HG02610 (cell line): Measurements from ENCODE around the gene TCP1.
"Not testable (repeated sequence)": the region's sequence is repeated elsewhere in the genome, so short reads cannot be mapped to it uniquely, and the experiment has no call there.

Experiments
- ATAC-seq: cut with Tn5 transposase; IDR thresholded peaks from one replicate; pipeline ENCODE4 v1.9.1; 2021; ENCODE audit warnings: mild to moderate bottlenecking, moderate library complexity; ENCODE audit not compliant: unreplicated experiment

Gene TCP1

DNA sequence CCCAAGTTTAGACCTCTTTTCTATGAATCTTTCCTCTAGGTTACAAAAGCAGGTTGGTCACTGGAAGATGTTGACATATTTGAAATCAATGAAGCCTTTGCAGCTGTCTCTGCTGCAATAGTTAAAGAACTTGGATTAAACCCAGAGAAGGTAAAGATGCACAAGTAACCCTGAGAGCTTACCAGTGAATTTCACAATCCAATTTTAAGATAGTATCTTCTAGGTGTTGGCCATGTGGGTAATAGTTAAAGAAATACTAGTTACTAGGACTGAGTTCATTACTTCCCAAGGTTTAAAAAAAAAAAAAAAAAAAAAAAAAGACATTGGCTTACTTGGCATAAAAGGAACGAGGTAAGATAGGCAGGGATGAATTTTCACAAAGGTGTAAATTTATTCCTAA, 11.3 kb downstream of the TCP1 start:
- ATAC-seq = no peak

DNA sequence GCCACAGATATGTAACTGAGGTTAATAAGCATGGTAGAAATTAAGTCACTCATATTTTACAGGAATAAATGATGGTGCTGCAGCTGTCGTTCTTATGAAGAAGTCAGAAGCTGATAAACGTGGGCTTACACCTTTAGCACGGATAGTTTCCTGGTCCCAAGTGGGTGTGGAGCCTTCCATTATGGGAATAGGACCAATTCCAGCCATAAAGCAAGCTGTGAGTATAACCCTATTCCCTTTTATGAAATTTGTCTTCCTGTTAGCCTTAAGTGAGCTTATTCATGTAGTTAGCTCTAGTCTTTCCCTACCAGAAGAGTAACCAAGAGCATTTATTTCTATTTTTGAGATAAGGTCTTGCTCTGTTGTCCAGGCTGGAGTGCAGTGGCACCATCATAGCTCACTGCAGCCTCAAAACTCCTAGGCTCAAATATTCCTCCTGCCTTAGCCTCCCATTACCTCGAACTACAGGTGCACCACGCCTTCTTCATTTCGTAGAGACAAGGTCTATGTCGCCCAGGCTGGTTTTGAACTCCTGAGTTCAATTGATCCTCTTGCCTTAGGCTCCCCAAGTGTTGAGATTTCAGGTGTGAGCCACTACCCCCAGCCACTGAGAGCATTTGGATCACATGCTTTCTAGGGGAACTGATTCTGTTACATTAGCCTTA, 12.0 kb downstream of the TCP1 start:
- no peak for ATAC-seq

GRCh38 chr6:159772196-159772595, 17.2 kb downstream of the TCP1 start:
- ATAC-seq = no peak

- peak; percentile 68 for ATAC-seq
These were observed 19.9 kb downstream of the TCP1 start for GRCh38 chr6:159769470-159769869.

GRCh38 chr6:159766906-159767305, 22.5 kb downstream of the TCP1 start:
- no peak for ATAC-seq

- no peak for ATAC-seq
These were observed 26.6 kb downstream of the TCP1 start for GRCh38 chr6:159762681-159763293.

DNA sequence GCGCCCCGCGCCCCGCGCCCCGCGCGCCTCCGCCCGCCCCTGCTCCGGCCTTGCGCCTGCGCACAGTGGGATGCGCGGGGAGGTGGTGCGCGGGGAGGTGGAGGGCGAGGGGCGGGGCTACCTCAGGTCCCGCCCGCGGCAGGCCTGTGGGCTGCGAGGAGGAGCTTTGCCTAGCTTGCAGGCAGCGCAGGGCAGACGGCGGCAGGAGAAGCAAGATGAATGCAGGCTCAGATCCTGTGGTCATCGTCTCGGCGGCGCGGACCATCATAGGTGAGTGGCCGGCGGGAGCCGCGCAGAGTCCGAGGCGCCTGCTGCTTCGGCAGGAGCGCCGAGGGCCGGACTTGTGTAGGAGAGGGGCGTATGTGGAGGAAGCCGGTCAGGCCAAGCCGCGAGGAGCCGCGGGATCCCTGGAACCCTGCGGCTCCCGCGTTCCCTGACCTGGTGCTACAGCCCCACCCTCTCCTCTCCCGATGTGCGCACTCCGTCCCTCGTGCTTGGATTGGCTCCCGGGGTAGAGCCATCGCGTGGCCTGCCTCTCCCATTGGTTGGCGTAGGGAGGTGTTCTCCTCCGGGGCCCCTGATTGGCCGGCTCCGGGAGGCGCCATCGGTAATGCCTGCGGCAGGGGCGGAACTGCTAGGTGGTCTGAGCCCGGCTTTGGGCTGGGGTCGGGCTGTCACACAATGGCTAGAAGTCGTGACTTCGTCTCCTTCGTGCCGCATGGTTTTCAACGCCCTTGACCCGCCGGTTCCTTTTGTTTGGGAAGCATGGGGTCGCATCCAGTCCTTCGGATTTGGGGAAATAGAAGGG, 27.3 kb downstream of the TCP1 start, which contains the start of gene ACAT2:
Gene ACAT2 (plus strand): TSS at position 173 of the 808 bp plus-strand sequence. CDS start 43 bp downstream, at position 216.
- ATAC-seq = peak; percentile 99

- no peak for ATAC-seq
These were observed 28.1 kb downstream of the TCP1 start for GRCh38 chr6:159761129-159761872.

- no peak for ATAC-seq
These were observed 28.8 kb downstream of the TCP1 start for GRCh38 chr6:159760602-159761057.

DNA sequence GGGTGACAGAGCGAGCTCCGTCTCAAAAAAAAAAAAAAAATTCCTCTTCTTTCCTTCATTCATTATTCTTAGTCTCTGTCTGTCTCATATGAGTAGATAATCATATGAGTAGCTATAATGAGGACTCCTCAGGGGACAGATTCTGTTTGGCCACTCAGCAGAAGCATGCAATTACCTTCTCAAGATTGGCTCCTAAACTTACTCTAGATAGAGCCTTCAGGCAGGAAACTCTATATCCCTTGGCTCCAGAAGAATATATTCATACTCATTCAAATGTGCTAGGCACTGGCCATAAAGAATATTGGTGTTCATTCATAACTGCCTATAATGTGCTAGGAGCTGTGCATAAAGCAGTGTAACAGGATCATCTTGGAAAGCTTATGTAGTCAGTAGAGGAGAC, 29.8 kb downstream of the TCP1 start:
- no peak for ATAC-seq

DNA sequence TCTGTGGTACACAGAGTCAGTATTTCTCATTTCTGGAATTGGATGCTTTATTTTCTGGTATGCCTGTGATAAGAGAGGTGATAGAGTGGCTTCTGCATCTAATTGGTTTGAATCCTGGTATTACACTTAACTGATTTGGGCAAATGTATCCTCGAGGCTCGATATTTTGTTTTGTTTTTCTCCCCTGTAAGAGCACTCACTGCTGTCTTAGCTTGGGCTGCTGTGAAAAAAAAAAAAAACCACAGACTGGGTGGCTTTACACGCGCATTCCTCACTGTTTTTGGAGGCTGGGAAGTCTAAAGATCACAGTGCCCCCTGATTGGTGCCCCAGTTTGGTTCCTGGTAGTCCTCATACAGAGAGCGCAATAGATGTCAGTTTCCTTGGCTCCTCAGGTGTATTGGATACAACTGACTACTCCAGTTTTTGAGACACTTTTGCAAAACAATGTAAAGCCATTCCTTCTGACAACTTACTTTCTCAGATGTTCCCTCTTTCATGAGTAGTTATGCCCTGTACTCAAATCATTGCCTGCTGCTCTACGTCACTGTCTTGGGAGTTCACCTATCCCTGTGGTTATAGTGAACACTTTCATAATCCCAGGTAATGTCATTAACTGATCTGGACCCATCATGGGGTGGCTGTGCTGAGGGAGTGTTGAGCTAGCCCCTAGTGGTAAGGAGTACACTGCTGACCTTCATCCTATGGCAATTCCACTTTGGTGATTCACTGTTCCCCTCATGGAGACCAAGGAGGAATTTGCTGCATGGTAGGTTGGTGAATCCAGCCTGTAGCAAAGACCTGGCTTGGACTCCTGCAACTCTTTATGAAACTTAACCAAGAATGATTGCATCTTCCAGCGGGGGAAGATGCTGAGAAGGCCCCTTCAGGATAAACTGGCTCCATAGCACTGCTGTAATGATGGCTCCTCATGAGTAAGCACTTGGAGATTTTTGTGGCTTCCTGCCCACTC, 31.1 kb downstream of the TCP1 start:
- ATAC-seq = no peak

- no peak for ATAC-seq
These were observed 32.9 kb downstream of the TCP1 start for GRCh38 chr6:159756508-159756907.

DNA sequence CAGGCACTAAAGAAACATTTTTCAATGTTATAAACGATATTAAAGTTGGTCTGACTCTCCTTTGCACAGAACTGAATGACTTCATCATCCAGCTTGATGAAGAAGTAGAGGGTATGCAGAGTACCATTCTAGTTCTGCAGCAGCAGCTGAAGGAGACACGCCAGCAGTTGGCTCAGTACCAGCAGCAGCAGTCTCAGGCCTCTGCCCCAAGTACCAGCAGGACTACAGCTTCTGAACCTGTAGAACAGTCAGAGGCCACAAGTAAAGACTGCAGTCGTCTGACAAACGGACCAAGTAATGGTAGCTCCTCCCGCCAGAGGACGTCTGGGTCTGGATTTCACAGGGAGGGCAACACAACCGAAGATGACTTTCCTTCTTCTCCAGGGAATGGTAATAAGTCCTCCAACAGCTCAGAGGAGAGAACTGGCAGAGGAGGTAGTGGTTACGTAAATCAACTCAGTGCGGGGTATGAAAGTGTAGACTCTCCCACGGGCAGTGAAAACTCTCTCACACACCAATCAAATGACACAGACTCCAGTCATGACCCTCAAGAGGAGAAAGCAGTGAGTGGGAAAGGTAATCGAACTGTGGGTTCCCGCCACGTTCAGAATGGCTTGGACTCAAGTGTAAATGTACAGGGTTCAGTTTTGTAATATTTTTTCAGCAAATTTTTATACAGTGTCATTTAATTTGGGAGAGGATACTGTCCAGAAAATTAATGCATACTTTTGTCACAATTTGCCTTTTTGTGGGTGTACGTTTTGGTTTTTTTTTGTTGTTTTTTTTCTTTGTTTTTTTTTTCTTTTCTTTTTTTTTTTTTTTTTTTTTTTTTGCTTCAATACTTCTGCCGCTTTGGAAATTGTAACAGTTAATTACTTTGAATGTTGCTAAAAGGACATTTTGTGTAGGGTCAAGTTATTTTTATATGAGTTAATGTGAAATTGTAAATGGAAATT, 34.2 kb downstream of the TCP1 start:
- ATAC-seq = no peak

DNA sequence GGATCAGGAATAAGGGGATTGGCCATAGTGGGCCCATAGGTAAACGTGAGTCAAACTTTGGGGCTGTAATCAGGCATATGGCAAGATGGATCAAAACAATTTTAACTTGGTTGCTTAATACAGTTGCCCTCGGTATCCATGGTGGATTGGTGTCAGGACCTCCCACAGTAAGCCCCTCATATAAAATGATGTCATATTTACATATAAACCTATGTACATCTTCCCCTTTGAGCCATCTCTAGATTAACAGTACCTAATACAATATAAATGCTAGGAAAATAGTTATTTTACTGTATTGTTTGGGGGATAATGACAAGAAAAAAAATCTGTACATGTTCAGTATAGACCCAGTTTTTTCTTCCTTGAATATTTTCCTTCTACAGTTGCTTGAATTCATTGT, 35.0 kb downstream of the TCP1 start:
- no peak for ATAC-seq

DNA sequence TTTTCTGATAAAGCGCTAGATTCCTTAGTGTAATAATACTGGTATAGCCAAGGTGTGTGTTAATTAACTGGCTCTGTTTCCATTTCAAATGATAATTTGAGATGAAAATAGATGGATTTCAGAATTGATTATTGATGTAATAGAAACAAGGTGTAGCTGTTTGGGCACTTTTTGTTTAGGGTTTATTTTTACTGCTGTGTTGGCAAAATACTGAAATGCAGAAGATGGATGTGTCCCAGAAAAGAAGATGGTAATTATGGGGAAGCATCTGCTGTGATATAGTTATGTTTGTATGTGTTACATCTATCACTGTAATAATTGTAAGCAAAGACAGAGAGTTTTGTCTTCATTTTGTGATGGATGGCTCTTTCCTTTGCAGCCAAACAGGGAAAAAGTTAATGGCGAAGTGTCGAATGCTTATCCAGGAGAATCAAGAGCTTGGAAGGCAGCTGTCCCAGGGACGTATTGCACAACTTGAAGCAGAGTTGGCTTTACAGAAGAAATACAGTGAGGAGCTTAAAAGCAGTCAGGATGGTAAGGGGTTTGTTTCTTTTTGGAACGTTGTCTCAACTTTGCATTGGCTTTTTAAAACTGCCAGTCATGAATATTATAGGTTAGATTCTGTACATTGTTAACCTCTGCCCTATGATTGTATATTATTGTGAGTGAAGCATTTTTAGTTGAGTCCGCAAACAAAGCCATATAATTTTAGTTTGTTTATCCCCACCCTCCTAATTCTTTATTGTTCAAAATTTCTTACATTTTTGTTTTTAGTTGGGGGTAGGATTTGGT, 36.1 kb downstream of the TCP1 start:
- no peak for ATAC-seq

- no peak for ATAC-seq
These were observed 38.0 kb downstream of the TCP1 start for GRCh38 chr6:159751448-159751847.

DNA sequence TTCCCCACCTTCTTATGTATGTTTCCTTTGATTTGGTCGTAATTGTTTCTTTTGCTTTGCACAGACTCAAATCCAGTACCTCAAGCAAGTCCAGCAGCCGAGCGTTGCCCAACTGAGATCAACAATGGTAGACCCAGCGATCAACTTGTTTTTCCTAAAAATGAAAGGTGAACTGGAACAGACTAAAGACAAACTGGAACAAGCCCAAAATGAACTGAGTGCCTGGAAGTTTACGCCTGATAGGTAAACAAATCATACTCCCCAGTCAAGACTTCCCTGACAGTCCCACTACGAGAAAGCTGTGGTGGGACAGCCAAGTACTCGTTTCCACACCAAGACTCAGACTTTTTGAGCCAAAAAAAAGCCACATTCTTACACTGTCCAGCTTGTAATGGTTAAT, 41.3 kb downstream of the TCP1 start:
- ATAC-seq = not testable (repeated sequence)

GRCh38 chr6:159746759-159747158, 42.6 kb downstream of the TCP1 start:
- no peak for ATAC-seq
